ENCODE measurements around the gene TNFRSF18.

Gene TNFRSF18

DNA sequence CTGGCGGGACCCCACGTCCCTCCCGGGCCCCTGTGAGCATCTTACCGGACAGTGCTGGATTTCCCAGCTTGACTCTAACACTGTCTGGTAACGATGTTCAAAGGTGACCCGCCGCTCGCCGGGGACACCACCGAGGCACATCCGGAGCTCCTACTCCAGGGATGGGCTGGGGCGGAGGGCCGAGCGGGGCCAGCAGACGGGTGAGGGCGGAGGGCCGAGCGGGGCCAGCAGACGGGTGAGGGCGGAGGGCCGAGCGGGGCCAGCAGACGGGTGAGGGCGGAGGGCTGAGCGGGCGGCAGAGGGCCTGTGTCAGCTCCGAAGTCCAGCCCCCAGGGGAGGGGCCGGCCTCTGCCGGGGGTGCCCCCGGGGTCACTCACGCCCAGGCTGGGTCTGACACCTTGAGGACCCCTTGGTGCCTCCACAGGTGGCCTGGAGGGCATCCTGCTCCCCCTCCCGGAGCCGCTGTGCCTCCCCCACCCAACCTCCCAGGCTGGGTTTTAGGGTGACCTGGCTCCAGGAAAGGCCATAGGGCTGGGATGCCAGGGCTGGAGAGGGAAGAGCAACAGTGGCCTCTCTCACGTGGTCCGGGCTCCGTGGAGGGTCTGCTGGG lies 38.4 kb downstream of the TNFRSF18 start:
- DNase-seq (ENCODE audit: extremely low read depth in 1 of 2, low read depth in 1 of 2) = no peak

DNA sequence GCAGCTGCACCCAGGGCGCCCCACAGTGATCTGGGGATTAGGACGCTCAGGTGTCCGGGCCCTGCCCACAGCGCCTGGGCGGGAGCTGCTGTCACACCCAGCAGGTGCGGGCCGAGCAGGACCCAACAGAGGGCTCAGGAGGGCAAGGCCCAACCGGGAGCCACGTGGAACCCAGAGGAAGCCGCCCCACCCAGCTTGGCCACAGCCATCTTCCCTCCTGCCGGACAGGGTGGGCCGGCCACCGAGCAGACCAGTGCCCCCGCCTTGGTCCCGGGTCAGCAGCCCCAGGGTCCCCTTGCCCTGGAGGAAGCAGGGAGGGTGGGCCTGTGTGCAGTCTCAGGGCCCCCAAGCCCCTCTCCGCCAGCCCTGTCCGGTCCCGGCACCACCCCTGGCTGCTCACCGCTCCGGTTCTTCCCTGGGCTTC lies 39.0 kb downstream of the TNFRSF18 start:
- DNase-seq (ENCODE audit: extremely low read depth in 1 of 2, low read depth in 1 of 2) = no peak

DNA sequence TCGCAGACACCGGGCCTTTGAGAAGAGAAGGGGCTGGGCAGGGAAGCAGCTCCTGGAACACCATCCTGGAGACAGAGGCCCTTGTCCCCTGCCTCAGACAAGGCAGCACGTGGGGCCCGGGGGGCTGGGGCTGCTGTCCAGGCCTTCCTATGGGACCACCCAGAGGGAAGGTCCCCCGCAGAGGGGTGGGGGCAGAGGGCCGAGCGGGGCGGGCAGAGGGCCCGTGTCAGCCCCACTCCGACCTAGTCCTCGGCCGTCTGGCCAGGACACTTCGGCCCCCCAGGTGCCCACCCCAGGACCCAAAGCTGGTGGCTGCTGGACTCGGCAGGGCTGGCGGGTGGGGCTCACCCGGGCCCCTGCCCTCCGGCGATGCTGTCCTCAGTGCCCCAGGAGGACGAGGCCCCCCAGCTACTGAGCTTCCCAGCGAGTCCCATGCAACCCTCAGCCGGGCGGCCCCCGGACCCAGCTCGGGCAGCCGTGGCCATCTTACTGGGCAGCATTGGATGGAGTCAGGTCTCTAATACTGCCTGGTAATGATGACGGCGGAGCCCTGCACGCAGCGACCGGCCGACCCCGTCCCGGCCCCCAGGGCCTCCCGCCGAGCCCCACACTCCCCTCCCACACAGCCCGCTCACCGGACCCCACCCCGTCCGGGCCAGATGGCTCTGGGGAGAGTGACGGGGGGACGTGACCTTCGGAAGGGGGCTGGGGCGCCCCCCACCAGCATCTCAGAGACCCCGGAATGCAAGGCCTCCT lies 39.6 kb downstream of the TNFRSF18 start:
- DNase-seq (ENCODE audit: extremely low read depth in 1 of 2, low read depth in 1 of 2) = no peak

DNA sequence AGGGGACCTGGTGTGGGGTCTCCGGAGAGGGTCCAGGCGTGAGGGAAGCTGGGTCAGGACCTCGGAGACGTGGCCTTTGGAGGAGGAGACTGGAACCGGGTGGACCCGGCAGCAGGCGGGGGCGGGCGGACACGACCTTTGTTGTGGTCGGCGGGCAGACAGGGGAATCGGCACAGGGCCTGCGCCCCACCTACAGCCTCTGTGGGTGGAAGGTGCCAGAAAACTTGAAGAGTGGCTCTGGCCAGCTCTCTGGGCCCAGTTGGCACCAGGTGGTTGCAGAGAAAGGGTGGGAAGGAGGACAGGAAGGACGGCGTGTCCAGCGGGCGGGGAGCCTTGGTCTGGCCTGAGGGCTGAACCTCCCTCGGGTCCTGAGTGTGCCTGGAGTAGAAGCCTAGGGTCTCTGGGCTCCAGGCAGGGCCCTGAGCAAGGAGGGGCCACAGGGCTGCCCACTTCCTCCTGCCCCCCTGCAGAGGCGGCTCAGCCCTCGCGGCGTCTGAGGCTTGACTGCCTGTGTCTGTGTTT lies 40.4 kb downstream of the TNFRSF18 start:
- DNase-seq (ENCODE audit: extremely low read depth in 1 of 2, low read depth in 1 of 2) = no peak

DNA sequence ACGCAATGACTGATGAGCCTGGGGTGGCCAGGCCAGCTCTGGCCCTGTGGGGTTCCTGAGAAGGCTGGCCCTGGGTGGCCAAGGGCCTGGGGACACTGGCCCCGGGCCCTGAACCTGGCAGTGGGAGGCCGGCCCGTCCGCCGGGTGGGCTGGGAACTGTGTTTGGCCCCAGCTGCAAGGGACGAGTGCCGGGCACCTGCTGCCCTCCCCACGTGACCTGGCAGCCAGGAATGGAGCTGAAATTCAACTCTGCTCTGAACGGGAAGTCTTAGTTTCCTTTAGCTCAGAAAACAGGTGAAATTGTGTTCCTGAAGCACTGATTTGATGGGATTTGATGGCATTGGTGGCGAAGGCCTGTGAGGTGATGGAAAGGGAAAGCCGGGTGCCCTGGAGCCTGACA lies 40.9 kb downstream of the TNFRSF18 start:
- no peak for DNase-seq (ENCODE audit: extremely low read depth in 1 of 2, low read depth in 1 of 2)

DNA sequence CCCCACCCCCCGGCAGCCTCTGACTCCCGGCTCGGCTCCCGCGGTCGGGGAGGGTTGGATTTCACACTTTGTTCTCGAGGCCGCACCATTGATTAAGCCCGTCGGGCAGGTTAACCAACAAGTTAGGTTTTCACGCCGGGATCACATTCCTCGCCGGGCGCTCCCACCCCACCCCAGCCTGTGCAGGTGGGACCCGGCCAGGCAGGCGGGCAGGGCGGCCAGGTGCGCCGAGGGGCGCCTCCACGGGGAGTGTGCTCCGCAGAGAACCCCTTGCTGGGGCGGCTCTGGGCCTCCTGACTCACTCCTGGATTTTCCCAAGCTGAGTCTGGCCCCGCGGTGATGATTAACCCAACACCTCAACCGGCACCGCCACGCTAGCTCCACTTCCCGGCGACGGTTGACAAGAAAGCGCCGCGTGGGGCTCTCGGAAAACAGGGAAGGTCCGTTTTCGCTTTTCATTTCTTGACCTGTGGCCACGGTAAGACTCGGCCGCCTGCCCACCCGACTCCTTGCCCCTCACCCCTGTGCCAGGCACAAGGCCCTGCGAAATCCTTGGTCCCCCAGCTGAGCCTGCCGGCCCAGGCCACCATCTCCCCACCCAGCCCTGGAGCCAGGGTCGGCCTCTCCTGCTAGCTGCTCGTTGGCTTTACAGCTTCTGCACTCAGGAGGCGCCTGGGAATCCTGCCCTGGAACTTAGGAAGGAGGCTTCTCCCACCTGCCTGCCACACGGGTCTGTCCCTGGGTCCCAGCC lies 41.5 kb downstream of the TNFRSF18 start:
- no peak for DNase-seq (ENCODE audit: extremely low read depth in 1 of 2, low read depth in 1 of 2)

DNA sequence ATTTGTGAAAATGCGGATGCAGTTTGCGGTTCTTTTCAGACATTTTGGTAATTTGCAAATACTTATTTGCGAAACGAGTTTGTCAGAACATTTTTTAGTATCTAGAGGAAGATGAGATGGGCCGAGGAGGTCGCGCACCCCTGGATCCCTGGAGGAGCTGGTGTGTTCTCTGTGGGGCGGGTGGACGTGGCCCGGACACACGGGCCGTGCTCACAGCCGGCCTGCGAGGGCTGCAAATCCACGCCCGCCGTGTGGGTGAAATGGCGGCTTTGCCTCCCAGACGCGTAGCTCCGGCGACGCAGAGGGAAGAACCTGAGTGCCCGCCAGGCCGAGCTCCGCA lies 42.1 kb downstream of the TNFRSF18 start:
- DNase-seq (ENCODE audit: extremely low read depth in 1 of 2, low read depth in 1 of 2) = no peak

DNA sequence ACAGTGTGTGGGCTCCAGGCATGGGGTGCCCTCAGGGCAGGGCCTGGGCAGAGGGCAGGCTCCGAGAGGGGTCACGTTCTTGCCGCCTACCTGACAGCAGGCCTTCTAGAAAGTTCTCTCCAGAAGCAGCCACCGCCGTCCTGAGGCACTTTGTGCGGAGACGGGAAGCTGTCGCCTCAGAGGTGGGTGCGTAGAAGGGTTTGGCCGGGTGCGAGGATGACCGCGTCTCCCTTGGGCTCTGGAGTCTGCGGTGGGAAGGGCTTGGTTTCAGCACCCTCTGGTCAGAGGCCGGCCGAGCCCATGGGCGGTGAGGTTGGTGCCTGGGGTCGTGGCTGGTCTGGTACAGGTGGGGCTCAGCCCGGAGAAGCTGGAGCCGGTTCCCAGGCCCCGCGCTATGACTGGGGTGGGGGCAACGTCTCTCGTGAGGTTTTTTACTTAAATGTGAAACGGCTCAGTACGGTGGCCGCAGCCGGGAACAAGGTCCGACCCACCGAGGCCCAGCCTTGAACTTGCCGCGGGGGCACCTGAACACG lies 42.8 kb downstream of the TNFRSF18 start:
- DNase-seq (ENCODE audit: extremely low read depth in 1 of 2, low read depth in 1 of 2) = no peak

DNA sequence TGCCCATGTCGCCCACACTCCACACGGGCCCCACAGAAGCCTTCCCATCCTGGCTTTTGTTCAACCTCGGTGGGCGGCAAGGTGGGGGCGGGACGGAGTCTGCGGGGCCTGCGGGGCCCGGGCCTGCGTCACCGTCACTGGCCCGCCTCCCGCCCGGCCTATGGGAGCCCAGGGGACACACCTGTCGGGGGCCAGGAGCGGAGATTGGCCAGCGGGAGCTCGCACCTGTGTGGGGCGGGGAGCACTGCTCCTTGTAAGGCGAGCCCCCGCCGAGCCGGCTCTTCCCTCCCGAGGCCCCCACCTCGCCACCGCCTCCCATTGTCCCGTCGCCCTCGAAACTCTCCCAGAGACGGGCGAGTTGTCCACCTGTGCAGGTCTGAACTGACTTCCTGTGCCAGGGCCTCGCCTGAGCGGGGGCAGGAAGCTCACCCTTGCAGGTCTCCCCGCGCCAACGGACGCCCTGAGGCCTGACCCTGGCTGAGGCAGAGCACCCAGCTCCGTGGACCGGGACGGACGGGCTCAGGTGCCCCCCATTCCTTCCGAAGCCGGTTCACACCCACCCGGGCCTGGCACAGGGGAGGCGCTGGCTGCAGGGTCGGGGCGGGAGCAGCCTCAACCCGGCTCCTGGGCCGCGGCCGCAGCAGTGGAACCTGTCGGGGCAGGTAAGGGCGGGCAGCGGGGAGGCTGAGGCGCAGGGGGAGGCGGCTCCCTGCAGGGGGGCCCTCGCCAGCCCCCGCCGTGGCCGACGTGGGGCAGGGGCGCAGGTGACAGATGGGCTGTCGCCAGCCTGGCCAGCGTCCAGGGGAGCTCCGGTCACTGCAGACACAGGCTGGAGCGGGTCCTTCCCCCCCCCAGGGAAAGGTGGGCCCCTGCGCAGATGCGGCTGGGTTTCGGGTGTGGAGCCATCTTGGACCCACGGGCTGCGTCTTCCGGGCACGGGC lies 43.5 kb downstream of the TNFRSF18 start:
- DNase-seq (ENCODE audit: extremely low read depth in 1 of 2, low read depth in 1 of 2) = no peak

DNA sequence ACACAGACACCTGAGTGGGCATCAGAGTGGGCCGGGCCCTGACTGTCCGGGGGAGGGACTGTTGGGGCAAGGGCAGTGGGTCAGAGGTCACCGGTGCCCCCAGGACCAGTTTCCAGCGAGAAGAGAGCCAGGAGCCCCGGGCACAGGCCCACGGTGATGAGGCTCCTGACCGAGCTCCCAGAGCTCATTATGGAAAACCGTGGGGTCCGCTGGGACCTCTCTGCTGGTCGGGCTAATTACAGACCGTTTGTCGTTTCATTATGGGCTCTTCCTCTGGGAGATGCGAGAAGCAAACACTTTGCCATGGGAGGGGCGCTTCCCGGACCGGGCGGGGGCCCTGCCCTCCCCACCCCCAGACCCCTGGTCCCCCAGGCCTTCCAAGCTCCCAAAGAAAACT lies 44.7 kb downstream of the TNFRSF18 start:
- no peak for DNase-seq (ENCODE audit: extremely low read depth in 1 of 2, low read depth in 1 of 2)

DNA sequence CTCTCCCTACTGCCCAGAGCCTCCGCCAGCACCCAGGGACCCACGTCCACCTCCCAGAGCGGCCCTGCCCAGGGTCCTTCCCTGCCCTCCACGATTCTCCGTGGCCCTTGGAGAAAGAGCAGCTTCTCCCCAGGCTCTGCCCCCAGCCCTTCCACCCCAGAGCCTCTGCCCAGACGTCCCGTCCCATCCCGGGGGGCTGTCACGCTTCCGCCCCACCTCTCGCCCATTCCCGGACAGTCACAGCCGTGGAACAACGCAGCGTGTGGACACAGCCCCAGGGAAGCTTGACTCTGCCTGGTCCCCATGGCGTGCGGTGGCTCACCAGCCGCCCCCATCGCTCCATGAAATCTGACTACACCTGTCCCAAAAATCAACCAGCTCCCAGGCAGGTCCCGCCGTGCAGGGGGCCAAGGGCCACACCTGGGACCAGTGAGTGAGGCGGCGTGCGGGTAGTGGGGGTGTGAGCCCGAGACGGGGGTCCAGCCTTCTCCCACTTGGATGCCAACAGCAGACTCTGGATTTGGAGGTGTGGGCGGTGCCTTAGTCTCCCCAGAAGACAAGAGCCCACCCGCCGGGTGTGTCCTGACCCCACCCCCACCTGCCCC lies 45.2 kb downstream of the TNFRSF18 start:
- DNase-seq (ENCODE audit: extremely low read depth in 1 of 2, low read depth in 1 of 2) = no peak

DNA sequence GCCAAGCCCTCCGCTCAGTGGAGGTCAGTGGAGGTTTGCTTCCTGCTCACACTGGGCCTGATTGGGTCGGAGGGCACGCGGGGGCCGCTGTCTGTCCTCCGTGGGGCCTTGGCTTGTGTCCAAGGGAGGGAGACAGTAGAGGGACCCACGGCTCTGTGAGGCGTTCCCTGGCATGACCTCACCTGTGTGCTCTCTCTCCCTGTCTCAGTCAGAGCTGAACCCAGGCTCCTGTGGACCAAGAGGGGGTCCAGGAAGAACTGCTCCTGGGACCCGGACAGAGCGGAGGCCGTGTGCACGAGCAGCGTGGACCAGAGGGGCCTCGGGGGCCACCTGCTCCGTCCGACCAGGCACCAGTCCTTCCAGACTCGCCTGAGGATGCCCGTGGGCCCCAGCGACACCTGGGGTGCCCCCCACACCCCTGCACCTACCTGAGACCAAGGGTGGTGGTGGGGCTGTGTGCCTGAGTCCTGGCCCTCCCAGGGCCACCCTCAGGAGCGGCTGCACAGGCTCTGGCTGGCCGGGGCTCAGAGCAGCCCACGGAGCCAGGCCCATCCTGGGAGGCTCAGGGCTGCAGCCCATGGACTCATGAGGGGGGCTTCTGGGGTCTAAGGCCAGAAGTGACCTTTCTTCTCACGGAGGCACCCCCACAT lies 46.0 kb downstream of the TNFRSF18 start:
- no peak for DNase-seq (ENCODE audit: extremely low read depth in 1 of 2, low read depth in 1 of 2)

DNA sequence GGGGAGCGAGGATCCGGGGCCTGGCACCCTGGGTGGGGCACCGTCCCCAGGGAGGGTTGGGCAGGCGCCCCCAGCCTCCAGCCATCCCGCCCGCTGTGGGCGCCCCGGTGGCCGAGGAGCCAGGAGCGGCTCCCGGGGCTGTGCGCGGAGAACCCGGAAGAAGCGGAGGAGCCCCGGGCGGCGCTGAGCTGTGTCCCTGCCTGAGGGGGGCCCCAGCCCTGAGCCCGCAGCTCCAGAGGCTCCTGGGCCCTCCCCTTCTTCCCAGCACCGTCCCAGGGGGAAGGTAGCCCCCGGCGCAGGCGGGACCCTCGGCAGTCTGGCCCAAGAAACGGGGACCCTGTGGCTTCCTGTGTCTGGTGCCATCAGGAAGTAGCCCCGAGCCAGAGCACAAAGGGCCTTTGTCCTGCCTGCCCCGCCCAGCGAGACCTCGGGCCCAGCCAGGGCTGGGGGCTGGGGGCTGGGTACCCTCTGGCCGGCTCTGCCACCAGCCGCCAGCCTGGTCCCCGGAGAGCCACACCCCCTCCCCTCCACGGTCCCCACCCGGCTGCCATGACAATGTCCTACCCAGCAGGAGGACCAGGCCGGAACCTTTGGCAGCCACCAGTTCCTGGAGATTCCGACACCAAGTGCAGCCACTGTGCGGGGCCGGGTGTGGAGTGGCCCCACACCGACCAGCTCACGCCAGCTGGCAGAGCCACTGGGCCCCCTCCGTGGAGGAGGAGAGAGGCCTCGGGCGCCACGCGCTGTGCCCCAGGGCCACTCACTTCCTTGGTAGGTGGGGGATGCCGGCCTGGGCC lies 48.3 kb downstream of the TNFRSF18 start:
- DNase-seq (ENCODE audit: extremely low read depth in 1 of 2, low read depth in 1 of 2) = no peak

DNA sequence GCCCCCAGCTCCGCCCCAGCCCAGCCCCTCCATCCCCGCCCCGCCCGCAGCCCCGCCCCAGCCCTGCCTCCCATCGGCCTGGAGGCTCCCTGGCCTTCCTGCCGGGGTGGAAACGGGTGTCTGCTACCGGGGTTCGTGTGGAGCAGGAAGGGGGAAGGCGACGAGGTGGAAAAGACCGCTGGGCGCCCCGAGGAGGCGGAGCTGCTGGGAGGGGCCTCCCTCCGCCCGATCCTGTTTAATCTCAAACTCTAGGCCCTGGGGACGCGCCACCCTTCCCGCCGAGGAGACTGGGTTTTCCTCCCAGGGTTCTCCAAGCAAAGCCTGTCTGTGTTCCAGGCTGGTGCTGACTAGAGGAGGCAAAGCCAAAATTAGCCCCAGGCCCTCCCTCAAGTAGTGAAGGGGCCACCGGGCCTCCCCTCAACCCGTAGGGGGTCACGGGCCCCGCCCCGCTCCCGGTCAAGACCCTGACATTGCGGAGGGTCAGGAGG lies 48.9 kb downstream of the TNFRSF18 start:
- peak in 1 of 2 donors; percentile 53 for DNase-seq (ENCODE audit: extremely low read depth in 1 of 2, low read depth in 1 of 2)

DNA sequence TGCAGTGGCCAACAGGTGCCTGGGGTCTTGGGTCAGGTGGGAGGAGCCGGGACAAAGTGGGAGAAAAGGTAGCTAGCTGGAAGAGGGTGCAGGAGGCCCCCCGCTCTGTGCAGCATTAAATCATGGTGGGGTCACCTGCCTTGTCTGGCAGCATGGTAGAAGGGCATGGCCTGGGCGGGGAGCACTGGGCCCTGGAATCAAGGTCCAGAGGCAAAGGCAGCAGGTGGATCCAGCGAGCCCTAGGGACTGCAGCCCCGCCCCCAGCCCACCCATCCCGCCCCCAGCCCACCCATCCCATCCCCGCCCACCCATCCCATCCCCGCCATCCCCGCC lies 49.4 kb downstream of the TNFRSF18 start:
- no peak for DNase-seq (ENCODE audit: extremely low read depth in 1 of 2, low read depth in 1 of 2)

DNA sequence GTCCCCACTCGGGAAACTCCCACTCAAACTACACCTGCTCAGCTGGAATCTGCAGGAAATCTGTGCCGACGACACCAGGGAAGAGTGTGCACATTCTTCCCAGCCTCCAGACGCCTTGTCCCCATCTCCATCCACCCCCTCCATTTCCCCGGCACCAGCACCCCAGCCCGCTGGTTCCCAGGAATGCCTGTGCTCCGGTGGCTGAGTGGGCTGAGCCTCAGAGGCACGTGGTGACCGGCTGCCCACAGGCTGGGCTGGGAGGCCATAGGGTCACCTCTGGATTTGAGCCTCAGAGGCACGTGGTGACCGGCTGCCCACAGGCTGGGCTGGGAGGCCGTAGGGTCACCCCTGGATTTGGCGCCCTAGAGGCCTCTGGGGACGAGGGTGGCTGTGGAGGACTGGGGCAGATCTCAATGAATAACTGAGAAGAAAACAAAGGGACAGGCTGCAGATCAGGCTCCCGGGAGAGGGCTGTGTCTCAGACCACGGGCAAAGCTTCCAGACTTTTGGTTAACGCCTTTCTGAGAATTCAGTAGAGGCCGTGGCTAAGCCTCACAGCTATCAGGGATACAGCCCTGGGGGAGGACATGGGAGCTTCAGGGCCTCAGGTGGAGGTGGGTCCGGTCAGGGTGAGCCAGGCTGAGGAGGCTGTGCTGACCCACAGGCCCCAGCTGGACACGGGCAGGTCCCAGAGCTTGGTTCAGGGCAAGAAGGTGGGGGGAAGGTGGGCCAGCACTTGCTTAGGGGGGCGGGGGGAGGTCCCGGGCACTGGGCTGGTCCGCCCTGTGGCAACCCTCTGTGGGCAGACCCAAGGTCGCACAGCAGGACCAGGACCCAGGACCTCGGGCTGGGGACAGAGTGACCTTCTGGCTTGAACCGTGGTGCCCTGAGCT lies 50.0 kb downstream of the TNFRSF18 start:
- DNase-seq (ENCODE audit: extremely low read depth in 1 of 2, low read depth in 1 of 2) = no peak

DNA sequence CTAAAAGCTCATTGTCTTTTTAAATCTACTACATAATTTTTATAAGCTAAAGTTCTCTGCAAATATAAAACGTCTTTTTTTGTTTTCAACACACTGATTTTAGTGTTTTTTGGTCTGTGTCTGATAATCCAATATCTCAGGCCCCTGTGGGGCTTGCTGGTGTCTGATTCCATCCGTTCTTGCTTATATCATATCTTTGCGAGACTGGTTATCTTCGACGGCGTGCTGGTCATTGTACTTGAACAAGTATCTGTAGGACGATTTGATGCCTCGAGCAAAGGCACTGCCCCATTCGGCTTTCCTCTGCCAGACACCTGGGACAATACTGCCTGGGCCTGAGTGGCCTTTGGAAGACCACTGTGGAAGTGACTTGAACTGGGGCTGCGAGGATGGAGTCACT lies 51.1 kb downstream of the TNFRSF18 start:
- no peak for DNase-seq (ENCODE audit: extremely low read depth in 1 of 2, low read depth in 1 of 2)

DNA sequence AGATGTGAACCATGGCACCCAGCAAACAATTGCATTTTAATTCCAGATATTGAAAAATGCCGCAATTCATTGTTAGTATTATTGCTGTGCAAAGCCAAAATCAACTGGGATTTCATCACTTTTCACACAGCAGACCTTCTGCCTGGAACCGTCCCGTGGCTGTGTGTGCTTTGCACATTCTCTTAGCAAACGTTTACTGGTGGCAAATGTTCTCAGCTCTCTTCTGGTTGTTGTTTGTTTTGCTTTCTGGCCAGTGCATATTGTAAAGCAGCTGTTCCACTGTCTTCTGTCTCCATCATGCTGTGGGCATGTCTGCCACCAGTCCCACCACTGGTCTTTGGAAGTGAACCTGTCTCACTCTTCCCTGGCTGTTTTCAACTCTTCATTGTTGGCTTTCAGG lies 52.5 kb downstream of the TNFRSF18 start:
- DNase-seq (ENCODE audit: extremely low read depth in 1 of 2, low read depth in 1 of 2) = no peak

Measured in stimulated activated CD8-positive, alpha-beta memory T cell treated with anti-CD3 and anti-CD28 coated beads, Interleukin-7, amount 100 ng/mL, for 48 hours (primary cell).